ENCODE results near the gene KNG1.

KNG1 gene

DNA sequence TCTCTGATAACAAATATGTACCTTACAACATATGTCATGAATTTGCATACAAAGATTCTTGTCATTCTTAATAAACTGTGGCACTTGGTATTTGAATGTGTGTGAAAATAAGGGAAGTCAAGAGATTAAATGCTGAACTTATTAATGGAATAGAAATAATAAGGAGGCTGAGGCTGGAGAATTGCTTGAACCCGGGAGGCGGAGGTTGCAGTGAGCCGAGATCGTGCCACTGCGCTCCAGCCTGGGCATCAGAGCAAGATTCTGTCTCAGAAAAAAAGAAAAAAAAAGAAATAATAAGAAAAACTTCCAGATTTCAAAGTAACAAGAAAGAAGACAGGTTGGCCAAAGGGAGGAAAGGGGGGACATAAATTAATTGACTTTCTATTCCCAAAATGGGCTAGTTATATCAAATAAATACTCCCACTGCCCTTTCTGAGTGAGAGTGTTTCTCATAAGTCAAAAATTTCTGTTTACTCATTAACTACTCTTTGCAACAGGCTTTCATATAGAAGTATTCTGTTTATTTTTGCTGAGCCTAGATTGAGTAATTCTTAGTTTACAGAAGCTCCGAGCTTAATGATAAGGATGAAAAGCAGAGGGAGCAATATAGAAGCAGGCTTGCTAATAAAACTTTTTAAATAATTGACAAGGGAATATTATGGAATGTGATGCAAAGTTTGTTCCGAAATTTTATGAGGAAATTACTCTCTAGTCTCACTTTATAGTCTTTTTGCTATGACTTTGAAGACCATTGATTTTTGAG is 25.6 kb downstream of the KNG1 start:
- H3K36me3 Mint-ChIP-seq (ENCODE audit: low read depth) = no peaks in the 10 kb centered on the region
- H3K27ac Mint-ChIP-seq = no peak overlapping the region
- no peaks in the 10 kb centered on the region for H3K27me3 Mint-ChIP-seq
- no peak for DNase-seq
- no peaks in the 10 kb centered on the region for H3K9me3 Mint-ChIP-seq
- H3K4me1 Mint-ChIP-seq (ENCODE audit: low read depth) = peaks cover 4% of the 10 kb centered on the region
- no peak overlapping the region for H3K4me3 Mint-ChIP-seq

DNA sequence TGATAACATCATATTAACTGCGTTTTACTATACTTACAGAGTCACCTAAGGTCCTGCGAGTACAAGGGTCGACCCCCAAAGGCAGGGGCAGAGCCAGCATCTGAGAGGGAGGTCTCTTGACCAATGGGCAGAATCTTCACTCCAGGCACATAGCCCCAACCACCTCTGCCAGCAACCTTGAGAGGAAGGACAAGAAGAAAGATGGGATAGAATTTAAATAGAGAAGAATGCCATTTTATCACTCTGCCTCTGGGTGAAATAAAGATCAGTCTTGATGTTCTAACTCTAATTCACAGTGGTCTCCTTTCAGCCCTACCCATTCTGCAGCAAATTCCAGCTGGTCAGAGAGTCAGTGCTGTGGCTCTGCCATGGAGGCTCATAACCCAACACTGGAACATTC is 26.5 kb downstream of the KNG1 start:
- Mint-ChIP-seq H3K4me1 (ENCODE audit: low read depth) (peaks cover 4% of the 10 kb centered on the region), H3K27me3 (no peaks in the 10 kb centered on the region), H3K36me3 (ENCODE audit: low read depth) (no peaks in the 10 kb centered on the region), H3K9me3 (no peaks in the 10 kb centered on the region), H3K4me3 (no peak overlapping the region), H3K27ac (no peak overlapping the region)
- DNase-seq = no peak

- Mint-ChIP-seq H3K4me3 (no peak overlapping the region), H3K27ac (peak overlapping the region; percentile 12), H3K36me3 (ENCODE audit: low read depth) (no peaks in the 10 kb centered on the region), H3K27me3 (no peaks in the 10 kb centered on the region), H3K4me1 (ENCODE audit: low read depth) (peaks cover 4% of the 10 kb centered on the region), H3K9me3 (no peaks in the 10 kb centered on the region)
- no peak for DNase-seq
Measured at GRCh38 chr3:186746008-186746407, 28.8 kb downstream of the KNG1 start.

GRCh38 chr3:186750316-186750715 is 33.2 kb downstream of the KNG1 start:
- H3K9me3 Mint-ChIP-seq = no peaks in the 10 kb centered on the region
- H3K4me3 Mint-ChIP-seq = no peak overlapping the region
- no peak for DNase-seq

DNA sequence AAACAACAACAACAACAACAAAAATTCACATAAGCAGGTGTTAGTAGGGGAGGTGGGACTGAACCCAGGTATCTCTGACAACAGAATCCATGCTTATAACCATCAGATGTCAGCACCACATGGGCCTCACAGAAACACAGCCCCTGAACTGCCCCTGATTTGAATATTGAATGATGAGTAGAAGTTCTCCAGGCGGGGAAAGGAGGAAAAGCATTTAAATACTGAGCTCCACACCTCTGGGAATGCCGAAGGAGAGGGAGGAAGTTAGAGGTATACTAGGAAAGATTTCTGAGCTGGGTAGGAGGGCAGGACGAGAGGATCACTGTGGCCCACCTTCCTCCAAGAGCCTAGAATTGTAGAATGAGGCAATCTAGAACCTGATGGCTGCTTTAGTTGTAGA is 34.3 kb downstream of the KNG1 start:
- no peaks in the 10 kb centered on the region for H3K9me3 Mint-ChIP-seq
- H3K36me3 Mint-ChIP-seq (ENCODE audit: low read depth) = no peaks in the 10 kb centered on the region
- no peak overlapping the region for H3K4me3 Mint-ChIP-seq
- no peak overlapping the region for H3K27ac Mint-ChIP-seq
- H3K27me3 Mint-ChIP-seq = no peaks in the 10 kb centered on the region
- no peak for DNase-seq
- H3K4me1 Mint-ChIP-seq (ENCODE audit: low read depth) = peaks cover 14% of the 10 kb centered on the region

More at GRCh38 chr3:186750316-186750715, 33.2 kb downstream of the KNG1 start:
- H3K36me3 Mint-ChIP-seq (ENCODE audit: low read depth) = no peaks in the 10 kb centered on the region
- no peaks in the 10 kb centered on the region for H3K27me3 Mint-ChIP-seq
- no peak overlapping the region for H3K27ac Mint-ChIP-seq
- peaks cover 18% of the 10 kb centered on the region for H3K4me1 Mint-ChIP-seq (ENCODE audit: low read depth)

DNA sequence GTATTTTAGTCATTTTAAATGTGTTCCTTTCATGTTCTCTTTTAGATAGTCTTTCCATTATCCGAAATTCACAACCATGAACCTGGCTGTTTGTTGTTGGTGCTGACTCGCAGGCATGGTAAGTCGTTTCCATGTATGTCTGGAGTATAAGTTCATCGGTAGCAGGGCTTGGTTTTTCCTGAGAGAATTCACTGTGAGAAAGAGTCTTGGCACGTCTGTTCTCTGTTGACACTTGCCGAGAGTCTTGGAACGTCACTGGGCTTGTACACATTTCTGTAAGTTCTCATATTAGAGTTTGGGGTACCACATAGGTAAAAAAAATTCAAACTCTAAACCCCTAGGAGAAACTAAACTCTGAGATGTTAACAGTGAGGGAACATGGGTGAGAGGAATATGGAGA is 36.8 kb downstream of the KNG1 start:
- H3K36me3 Mint-ChIP-seq (ENCODE audit: low read depth) = no peaks in the 10 kb centered on the region
- H3K4me1 Mint-ChIP-seq (ENCODE audit: low read depth) = peaks cover 14% of the 10 kb centered on the region
- no peaks in the 10 kb centered on the region for H3K9me3 Mint-ChIP-seq
- H3K4me3 Mint-ChIP-seq = no peak overlapping the region
- no peaks in the 10 kb centered on the region for H3K27me3 Mint-ChIP-seq
- no peak overlapping the region for H3K27ac Mint-ChIP-seq
- no peak for DNase-seq

DNA sequence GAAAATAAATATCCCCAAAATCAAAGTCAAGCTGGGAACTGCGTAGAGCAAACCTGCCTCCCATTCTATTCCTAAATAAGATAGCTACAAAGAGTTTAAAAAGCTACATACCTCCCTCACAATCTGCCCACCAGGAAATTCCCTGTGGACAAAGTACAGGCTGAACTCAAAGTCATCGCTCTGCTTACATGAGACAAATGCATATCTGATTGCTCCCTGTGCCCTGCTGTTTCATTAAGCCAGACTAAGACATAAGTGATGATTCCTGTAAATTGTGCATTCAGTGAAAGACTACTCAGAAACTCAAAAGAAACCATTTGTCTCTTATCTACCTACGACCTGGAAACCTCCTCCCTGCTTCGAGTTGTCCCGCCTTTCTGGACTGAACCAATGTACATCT is 37.7 kb downstream of the KNG1 start:
- no peak overlapping the region for H3K27ac Mint-ChIP-seq
- DNase-seq = no peak
- H3K36me3 Mint-ChIP-seq (ENCODE audit: low read depth) = no peaks in the 10 kb centered on the region
- peaks cover 14% of the 10 kb centered on the region for H3K4me1 Mint-ChIP-seq (ENCODE audit: low read depth)
- H3K4me3 Mint-ChIP-seq = no peak overlapping the region
- no peaks in the 10 kb centered on the region for H3K9me3 Mint-ChIP-seq
- no peaks in the 10 kb centered on the region for H3K27me3 Mint-ChIP-seq

GRCh38 chr3:186757214-186757613 is 40.1 kb downstream of the KNG1 start:
- peaks cover 19% of the 10 kb centered on the region for H3K4me1 Mint-ChIP-seq (ENCODE audit: low read depth)
- DNase-seq = no peak
- H3K27me3 Mint-ChIP-seq = no peaks in the 10 kb centered on the region
- no peaks in the 10 kb centered on the region for H3K36me3 Mint-ChIP-seq (ENCODE audit: low read depth)
- H3K27ac Mint-ChIP-seq = no peak overlapping the region
- H3K9me3 Mint-ChIP-seq = no peaks in the 10 kb centered on the region
- no peak overlapping the region for H3K4me3 Mint-ChIP-seq

- no peak for DNase-seq
- Mint-ChIP-seq H3K27ac (no peak overlapping the region), H3K4me3 (no peak overlapping the region), H3K27me3 (no peaks in the 10 kb centered on the region), H3K9me3 (no peaks in the 10 kb centered on the region), H3K36me3 (ENCODE audit: low read depth) (no peaks in the 10 kb centered on the region), H3K4me1 (ENCODE audit: low read depth) (peaks cover 19% of the 10 kb centered on the region)
Measured at GRCh38 chr3:186757686-186758220, 40.6 kb downstream of the KNG1 start.

- Mint-ChIP-seq H3K27ac (no peak overlapping the region), H3K4me3 (no peak overlapping the region), H3K27me3 (no peaks in the 10 kb centered on the region), H3K4me1 (ENCODE audit: low read depth) (peaks cover 5% of the 10 kb centered on the region), H3K36me3 (ENCODE audit: low read depth) (no peaks in the 10 kb centered on the region), H3K9me3 (no peaks in the 10 kb centered on the region)
- no peak for DNase-seq
Measured at GRCh38 chr3:186759231-186759930, 42.2 kb downstream of the KNG1 start.

GRCh38 chr3:186760141-186760833 is 43.1 kb downstream of the KNG1 start:
- H3K9me3 Mint-ChIP-seq = no peaks in the 10 kb centered on the region
- no peak overlapping the region for H3K4me3 Mint-ChIP-seq
- no peak for DNase-seq
- H3K27ac Mint-ChIP-seq = no peak overlapping the region
- H3K36me3 Mint-ChIP-seq (ENCODE audit: low read depth) = no peaks in the 10 kb centered on the region
- H3K4me1 Mint-ChIP-seq (ENCODE audit: low read depth) = peaks cover 5% of the 10 kb centered on the region
- H3K27me3 Mint-ChIP-seq = no peaks in the 10 kb centered on the region

GRCh38 chr3:186760897-186761447 is 43.8 kb downstream of the KNG1 start:
- H3K36me3 Mint-ChIP-seq (ENCODE audit: low read depth) = no peaks in the 10 kb centered on the region
- H3K27me3 Mint-ChIP-seq = no peaks in the 10 kb centered on the region
- no peak for DNase-seq
- peaks cover 5% of the 10 kb centered on the region for H3K4me1 Mint-ChIP-seq (ENCODE audit: low read depth)
- H3K4me3 Mint-ChIP-seq = no peak overlapping the region
- H3K9me3 Mint-ChIP-seq = no peaks in the 10 kb centered on the region
- H3K27ac Mint-ChIP-seq = no peak overlapping the region

GRCh38 chr3:186772281-186772694 is 55.1 kb downstream of the KNG1 start:
- peak overlapping the region; percentile 92 for H3K4me3 Mint-ChIP-seq
- H3K27me3 Mint-ChIP-seq = no peaks in the 10 kb centered on the region
- H3K27ac Mint-ChIP-seq = peak overlapping the region; percentile 98
- peaks cover 20% of the 10 kb centered on the region for H3K4me1 Mint-ChIP-seq (ENCODE audit: low read depth)
- no peak for DNase-seq
- peaks cover 4% of the 10 kb centered on the region for H3K36me3 Mint-ChIP-seq (ENCODE audit: low read depth)
- peaks cover 4% of the 10 kb centered on the region for H3K9me3 Mint-ChIP-seq

DNA sequence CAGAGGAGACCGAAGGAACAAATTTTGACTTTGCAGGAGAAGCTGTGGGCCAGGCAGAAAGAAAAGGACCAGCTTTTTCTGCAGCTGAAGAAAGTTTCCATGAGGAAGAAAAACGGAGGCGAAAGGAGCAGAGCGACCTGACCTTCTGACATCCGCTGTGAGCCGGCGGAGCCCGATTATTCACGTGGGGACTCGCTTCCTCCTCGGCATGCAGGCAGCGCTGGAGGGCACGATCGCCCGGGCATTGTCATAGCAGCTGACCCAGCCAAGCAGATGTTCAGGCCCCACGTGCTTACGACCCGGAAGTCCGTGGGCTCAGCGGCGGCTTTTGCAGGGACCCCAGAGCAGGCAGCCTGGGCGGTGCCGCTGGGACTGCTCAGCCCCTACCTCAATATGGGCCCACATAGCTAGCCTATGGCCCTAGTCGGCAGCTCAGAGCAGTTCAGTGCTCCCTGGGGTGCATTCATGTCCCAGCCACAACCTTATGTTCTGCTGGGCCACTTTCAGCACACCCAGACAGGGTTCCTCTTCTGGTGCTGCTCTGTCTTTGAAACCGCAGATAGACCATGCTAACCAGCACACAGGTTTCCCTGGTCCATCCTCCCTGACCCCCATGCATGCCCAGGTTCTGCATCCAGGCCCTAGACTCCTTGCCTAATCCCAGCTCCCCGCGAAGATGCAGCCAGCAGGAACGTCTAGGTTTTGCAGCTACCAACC is 55.7 kb downstream of the KNG1 start:
- no peaks in the 10 kb centered on the region for H3K27me3 Mint-ChIP-seq
- H3K4me3 Mint-ChIP-seq = peak overlapping the region; percentile 92
- H3K36me3 Mint-ChIP-seq (ENCODE audit: low read depth) = peaks cover 4% of the 10 kb centered on the region
- H3K27ac Mint-ChIP-seq = peak overlapping the region; percentile 98
- H3K4me1 Mint-ChIP-seq (ENCODE audit: low read depth) = peaks cover 20% of the 10 kb centered on the region
- peaks cover 4% of the 10 kb centered on the region for H3K9me3 Mint-ChIP-seq
- peak; percentile 83 for DNase-seq

All from activated T-cell treated with anti-CD3 and anti-CD28 coated beads, Interleukin-2, amount 50 U/mL, for 24 hours (primary cell).